MM.1S (cell line): Measurements from ENCODE around the gene SCN1A.

Experiments
- EZH2 ChIP-seq: fragments of 300-600 bp; sonication (generic); optimal IDR thresholded peaks from 2 replicates; pipeline ENCODE3; 2017; ENCODE audit warnings: low read depth, mild to moderate bottlenecking, antibody characterized with exemption, low read length, mixed read lengths
- TF ChIP-seq, protein P1 (sequence below): fragments of 300-600 bp; sonication (generic); IDR thresholded peaks from 2 replicates; pipeline ENCODE4 v1.5.1; 2016; ENCODE audit warnings: antibody characterized with exemption, low read length, mixed read lengths

DNA sequence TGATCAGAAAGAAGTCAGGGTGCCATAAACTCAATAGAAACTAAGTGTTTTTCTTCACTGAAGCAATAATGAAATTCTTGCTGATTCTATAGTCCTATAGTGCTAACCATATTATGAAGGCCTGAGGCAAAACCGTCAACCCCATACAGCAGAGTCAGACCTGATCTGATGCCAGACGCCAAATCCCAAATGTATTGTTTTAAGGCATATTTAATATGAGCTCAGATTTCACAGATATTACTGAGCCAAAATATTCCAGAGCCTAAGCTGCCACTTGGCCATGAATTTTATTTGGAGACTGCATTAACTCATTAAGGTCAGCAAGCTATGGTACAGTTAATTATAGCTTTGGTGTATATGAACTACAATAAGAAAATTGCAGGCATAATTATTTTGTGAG is 53.4 kb downstream of the SCN1A start:
- no peak for TF ChIP-seq EZH2
- TF ChIP-seq, protein P1, sequence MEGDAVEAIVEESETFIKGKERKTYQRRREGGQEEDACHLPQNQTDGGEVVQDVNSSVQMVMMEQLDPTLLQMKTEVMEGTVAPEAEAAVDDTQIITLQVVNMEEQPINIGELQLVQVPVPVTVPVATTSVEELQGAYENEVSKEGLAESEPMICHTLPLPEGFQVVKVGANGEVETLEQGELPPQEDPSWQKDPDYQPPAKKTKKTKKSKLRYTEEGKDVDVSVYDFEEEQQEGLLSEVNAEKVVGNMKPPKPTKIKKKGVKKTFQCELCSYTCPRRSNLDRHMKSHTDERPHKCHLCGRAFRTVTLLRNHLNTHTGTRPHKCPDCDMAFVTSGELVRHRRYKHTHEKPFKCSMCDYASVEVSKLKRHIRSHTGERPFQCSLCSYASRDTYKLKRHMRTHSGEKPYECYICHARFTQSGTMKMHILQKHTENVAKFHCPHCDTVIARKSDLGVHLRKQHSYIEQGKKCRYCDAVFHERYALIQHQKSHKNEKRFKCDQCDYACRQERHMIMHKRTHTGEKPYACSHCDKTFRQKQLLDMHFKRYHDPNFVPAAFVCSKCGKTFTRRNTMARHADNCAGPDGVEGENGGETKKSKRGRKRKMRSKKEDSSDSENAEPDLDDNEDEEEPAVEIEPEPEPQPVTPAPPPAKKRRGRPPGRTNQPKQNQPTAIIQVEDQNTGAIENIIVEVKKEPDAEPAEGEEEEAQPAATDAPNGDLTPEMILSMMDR: no peak
